GM12872 (cell line): ENCODE measurements around the gene ITGAX.

Experiments
- CTCF ChIP-seq: IDR thresholded peaks from 3 replicates; pipeline ENCODE4 v1.5.1; 2011; ENCODE audit warnings: low read depth, mild to moderate bottlenecking, low read length, moderate library complexity; ENCODE audit not compliant: insufficient read depth

Gene ITGAX

GRCh38 chr16:31354394-31355291 lies at the start of gene ITGAX:
TSS of gene ITGAX (plus strand) at chr16:31355176. CDS start at chr16:31355255, 79 bp downstream.
- no peak for TF ChIP-seq CTCF

- no peak for TF ChIP-seq CTCF
These were observed 49.8 kb upstream of the ITGAX start for GRCh38 chr16:31305219-31305618.

GRCh38 chr16:31322500-31322899 lies 32.5 kb upstream of the ITGAX start:
- TF ChIP-seq CTCF, result no peak

GRCh38 chr16:31323959-31324629 lies 30.9 kb upstream of the ITGAX start:
- TF ChIP-seq CTCF, result no peak

GRCh38 chr16:31325171-31325570 lies 29.8 kb upstream of the ITGAX start:
- no peak for TF ChIP-seq CTCF

GRCh38 chr16:31327646-31328225 lies 27.2 kb upstream of the ITGAX start:
- no peak for TF ChIP-seq CTCF

- no peak for TF ChIP-seq CTCF
These were observed 26.5 kb upstream of the ITGAX start for GRCh38 chr16:31328322-31329052.
